Activated CD4-positive, alpha-beta T cell treated with anti-CD3 and anti-CD28 coated beads for 4 hours (primary cell): Measurements from ENCODE around the gene KRT6A.
"Not testable (repeated sequence)": the region's sequence is repeated elsewhere in the genome, so short reads cannot be mapped to it uniquely, and the experiment has no call there.

ENCODE experiments used
- DNase-seq, 2 donors: peaks; one replicate each; pipeline ENCODE4 v3.0.0-alpha.2; 2020

KRT6A gene

GRCh38 chr12:52524241-52524897 is 31.3 kb upstream of the KRT6A start:
- DNase-seq = no peak

DNA sequence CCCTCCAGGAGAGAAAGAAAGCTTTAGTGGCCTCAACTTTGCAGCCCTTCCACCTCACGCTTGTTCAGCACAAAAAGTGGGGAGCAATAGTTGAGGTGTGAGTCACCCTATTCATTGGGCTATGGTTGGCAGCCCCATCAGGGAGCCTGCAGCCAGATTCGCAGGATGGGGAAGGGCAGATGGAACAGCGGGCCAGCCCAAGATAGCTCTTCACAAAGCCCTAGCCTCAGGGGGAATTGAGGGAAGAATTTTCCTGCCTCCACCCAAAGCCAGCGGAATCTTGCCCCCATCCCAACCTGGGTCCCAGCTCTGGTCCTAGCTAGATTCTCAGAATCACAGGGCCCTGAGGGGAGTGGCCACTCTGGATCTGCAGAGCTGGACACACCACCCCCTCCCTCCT is 30.8 kb upstream of the KRT6A start:
- no peak for DNase-seq

DNA sequence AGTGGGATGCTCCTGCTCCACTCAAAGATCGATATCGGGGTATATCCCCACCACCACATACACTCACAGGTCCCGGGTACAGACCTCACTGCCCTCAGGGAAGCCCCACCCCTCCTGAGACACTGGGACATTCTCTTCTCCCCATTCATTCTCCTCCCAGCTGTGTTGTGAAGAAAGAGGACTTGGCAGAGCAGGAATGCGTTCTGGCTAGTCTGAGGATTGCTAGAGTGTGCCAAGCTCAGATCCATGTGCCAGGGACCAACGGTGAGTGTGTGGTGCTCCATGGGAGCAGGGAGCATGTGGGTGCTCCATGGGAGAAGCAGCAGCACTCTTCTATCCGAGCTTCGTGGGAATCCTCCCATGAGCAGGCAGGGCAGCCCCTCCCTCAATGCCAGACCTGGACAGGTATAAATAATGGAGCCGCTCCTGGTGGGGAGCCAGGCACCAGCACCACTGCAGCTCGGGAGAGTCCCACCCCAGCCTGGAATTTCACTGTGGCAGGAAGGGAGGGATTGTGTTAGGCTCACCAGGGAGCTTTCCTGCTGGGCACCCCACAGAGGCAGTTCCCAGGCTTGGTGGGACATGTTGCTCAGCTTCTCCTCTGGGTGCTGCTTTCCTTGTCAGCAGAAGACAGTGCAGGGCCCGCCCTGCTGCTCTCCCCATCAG is 29.4 kb upstream of the KRT6A start:
- DNase-seq = no peak

DNA sequence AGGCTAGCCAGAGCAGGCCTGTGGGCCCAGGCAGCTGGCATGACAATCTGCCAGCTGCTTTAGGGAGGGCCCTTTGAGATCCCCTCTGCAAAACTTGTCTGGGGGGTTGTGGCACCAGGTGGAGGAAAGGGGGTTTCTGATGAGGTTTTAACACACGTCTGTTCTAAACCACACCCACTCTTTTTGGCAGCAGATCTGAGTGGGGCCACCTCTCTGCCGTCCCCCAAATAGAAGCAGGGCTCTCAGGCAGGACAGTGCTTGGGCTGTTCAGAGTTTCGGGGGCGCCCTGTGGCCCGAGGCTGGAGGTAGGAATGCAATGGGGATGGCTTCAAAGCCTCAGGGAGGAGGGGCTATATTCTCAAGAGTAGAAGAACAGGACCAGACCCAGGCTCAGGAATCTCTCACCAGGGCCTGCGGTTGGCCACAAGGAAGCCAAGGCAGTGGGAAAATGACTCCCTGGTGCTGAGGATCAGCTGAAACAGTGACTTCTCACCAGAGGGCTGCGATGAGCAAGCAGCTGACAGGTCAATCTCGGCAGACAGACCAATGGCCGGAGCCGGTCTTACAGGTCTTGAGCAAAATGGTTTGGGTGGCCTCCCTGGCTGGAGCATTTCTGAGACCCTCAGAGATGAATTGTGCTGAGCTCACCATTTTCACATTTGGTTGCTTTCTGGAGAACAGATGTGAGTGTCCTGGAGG is 28.7 kb upstream of the KRT6A start:
- DNase-seq = no peak

DNA sequence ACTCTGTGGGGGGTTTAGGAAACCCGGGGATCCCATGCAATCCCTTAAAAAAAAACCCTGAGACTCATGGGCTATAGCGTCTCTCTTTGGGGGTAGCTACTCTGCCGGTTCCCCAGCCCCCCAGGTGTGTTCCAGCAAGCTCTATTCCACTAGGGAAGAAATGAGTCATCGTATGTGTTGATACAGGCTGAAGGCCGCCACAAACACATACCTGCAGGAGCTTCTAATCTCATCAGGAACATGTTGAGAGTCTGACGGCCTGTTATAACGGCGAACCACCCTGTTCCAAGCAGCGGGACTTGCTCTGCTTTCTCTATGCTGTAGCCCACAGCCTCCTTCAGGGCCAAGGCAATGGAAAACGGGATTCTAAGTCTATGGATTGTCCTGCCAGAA is 28.1 kb upstream of the KRT6A start:
- no peak for DNase-seq

GRCh38 chr12:52519826-52520662 is 27.0 kb upstream of the KRT6A start, which contains the start of gene KRT5:
Gene KRT5, minus strand, starts transcription at chr12:52520394. Its CDS starts 98 bp downstream, at chr12:52520296.
- no peak for DNase-seq

DNA sequence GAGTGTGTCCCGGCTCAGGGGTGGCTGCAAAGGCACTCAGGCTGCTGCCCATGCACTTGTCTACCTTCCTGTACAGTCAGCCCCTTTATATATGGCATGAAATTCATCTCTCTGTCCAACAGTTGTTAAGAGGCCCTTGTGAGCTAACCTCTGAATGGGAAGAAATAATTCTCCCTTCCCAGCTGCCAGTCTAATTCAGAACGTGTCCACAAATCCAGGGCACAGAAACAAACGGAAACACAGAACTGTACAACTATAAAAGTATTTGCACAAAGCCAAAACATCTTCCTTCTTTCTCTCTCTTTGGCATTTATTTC is 26.3 kb upstream of the KRT6A start:
- DNase-seq = no peak

- no peak for DNase-seq
These were observed 25.7 kb upstream of the KRT6A start for GRCh38 chr12:52518574-52519386.

- DNase-seq = no peak
These were observed 24.8 kb upstream of the KRT6A start for GRCh38 chr12:52517888-52518287.

DNA sequence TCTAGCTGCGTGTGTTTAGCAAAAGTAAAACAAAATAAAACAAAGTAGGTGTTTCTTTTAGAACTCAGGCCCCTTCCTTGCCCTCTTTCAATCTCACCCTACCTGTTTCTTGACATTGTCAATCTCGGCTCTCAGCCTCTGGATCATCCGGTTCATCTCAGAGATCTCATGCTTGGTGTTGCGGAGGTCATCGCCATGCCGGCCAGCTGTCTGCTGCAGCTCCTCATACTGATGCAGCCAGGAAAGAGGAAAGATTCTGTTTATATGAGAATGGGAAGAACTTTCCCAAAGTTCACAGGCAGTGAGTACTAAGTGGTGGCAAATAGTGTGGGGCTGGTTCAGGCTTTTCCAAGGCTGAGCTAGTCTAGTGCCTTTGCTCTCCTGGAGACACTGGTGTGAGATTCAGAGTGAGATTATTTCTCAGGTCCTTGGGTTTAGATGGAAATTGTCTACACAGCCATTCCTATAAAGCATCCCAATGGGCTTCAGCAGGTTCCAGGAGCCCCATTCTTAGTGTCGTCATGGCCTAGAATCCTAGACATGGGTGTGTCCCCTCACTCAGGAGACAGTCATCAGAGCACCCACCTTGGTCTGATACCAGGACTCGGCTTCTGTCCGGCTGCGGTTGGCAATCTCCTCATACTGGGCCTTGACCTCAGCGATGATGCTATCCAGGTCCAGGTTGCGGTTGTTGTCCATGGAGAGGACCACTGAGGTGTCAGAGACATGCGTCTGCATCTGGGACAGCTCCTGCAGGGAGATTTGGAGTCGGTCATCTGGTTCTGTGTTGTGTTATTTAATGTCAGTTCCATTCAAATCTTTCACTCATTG is 24.2 kb upstream of the KRT6A start:
- no peak for DNase-seq

GRCh38 chr12:52515927-52516831 is 23.1 kb upstream of the KRT6A start:
- DNase-seq = no peak

DNA sequence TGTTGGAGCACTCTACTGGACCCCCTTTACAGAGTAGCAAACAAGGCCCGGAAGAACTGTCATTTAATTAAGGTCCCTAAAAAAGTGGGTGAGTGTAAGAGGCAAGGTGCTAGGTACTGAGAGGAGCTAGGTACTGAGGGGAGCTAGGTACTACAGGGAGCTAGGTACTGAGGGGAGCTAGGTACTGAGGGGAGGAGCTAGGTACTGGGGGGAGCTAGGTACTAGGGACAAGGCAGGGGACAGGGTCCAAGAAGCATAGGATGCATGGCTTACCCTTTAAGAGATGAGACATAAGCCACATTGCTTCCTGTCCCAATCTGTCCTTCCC is 22.2 kb upstream of the KRT6A start:
- no peak for DNase-seq

- DNase-seq = no peak
These were observed 21.6 kb upstream of the KRT6A start for GRCh38 chr12:52514471-52515318.

DNA sequence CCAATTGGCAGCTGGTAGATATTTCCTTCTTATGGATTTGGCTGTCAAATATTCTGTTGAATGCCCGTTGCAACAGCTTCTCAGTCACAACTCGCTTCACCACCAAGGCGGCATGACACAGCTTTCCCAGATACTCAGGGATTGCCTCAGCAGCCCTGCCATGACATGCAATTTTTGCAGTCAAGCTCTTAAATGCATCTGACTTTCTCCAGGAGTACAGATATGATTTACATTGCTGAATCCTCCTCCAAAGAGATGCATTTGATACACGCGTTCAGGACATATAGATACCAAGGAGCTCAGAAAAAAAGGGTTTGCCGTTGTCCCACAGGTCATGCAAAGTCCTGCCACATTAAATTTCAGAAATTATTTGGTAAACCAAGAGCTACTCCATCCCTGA is 20.7 kb upstream of the KRT6A start:
- DNase-seq = no peak

- no peak for DNase-seq
These were observed 15.2 kb upstream of the KRT6A start for GRCh38 chr12:52508211-52508610.

DNA sequence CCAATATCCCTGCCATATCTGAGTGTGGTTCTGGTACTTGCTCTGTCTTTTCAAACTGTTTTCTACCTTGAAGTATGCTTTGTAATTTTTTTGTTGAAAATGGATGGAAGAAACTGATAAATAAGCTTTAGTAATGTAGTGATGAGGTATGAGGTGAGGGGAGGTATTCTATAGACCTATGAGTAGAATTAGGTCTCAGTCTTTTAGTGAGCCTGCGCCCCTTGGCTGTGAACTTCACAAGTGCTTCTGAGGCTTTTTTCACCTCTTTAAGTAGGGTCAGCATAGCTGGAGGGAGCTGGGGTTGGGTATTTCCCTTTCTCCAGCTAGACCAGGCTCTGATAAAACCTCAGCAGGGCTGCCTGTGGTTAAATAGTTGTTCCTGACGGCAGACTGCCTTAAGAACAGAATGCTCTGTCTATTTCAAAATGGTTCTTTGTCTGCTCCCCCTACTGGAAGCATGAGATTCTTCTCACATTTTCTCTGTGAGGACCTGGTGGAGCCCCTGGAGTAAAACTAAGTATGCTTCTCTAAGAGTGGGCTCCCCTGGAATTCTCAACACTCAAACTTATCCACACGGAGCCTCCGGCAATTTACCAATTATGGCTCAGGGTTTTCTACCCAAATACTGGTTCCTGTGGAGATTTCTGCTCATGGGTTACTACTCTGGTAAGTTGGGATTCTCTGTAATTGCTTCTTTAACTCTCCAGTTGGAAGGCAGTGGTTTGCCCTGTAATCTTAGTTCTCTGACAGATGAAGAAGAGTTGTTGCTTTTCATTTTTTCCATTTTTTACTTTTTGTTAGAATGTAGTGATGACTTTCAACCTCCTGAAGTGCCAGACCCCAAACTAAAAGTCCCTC is 14.0 kb upstream of the KRT6A start:
- no peak for DNase-seq

DNA sequence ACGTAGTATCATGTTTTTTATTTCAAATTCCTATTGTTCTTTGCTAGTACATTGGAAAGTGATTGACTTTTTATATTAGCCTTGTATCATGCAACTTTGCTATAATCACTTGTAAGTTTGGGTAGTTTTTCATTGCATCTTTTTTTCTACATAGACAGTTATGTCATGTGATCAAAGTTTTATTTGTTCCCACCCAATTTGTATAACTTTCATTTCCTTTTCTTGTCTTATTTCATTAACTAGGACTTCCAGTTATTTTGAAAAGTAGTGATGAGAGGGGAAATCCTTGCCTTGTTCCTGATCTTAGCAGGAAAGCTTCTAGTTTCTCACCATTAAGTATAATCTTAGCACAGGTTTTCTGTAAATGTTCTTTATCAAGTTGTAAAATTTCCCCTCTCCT is 9.8 kb upstream of the KRT6A start:
- DNase-seq = no peak

GRCh38 chr12:52501490-52501889 is 8.4 kb upstream of the KRT6A start:
- DNase-seq = no peak

DNA sequence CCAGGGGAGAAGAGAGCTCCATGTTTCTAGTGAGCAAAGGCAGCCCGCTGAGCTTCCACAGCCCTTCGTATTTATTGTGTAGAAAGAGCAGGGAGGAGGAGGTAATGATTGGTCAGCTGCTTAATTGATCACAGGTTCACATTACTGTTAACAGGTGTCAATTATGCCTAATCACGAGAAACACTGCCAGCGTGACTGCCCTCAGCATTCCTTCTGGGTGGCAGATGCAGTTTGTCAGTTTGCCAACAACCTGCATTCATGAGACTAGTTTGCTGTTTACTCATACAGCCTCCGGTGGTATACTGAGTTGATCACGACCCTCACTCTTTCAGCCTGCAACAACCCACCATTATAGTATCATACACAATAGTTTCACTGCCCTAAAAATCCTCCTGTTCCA is 7.5 kb upstream of the KRT6A start:
- DNase-seq = not testable (repeated sequence)
